ENCODE results near the gene EXOSC7.

DNA sequence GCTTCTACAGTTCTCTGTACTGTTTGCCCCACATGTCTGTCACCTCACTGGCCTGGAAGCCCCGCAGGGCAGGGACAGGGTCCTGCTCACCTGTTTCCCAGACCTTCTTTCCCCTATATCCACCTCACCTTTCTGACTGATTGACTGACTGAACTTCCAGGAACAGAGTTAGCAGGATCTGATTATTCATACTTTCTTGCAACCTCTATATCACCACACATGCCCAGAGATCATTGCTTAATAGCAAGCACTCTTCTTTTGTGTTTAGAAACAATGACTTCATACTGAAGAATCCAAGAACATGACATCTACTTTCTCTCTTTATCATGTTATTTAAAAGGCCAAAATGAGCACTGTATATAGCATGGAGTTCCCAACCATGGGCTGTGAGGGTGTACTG, 32.1 kb downstream of the EXOSC7 start:
- TF ChIP-seq CTCF (IDR thresholded peaks at IDR 0.05) (no peak), EP300 (IDR thresholded peaks at IDR 0.05; ENCODE audit: low read depth) (no peak)

Measured in transverse colon (tissue), 3 donors.